GM18505 (cell line): ENCODE data around the gene SIK1.
"Not testable (repeated sequence)": the region's sequence is repeated elsewhere in the genome, so short reads cannot be mapped to it uniquely, and the experiment has no call there.

Experiments
- ATAC-seq: cut with Tn5 transposase; IDR thresholded peaks from one replicate; pipeline ENCODE4 v1.9.1; 2021; ENCODE audit not compliant: unreplicated experiment
- POLR2A ChIP-seq: IDR thresholded peaks from 4 replicates; pipeline ENCODE4 v1.6.1; 2011; ENCODE audit warnings: borderline replicate concordance; ENCODE audit not compliant: insufficient read depth, insufficient read length; ENCODE audit errors: extremely low read depth

Gene SIK1

DNA sequence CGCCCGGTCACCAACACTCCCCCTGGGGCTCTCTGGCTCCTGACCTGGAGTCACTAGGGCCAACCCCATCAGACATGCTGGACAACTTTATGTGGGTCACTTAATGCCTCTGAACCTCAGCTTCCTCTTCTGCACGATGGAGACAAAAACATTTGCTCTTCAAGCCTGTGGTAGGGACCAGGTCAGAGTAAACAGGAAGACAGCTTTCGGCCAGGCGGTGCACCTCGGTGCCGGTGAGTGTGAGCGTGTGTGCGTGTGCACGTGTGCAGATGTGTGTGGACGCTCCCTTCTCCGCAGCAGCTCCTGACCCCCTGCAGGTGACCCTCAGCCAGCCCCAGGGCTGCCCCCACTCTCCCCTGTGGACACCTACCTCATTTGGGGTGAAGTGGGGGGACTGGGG lies 28.4 kb downstream of the SIK1 start:
- ATAC-seq, result not testable (repeated sequence)

DNA sequence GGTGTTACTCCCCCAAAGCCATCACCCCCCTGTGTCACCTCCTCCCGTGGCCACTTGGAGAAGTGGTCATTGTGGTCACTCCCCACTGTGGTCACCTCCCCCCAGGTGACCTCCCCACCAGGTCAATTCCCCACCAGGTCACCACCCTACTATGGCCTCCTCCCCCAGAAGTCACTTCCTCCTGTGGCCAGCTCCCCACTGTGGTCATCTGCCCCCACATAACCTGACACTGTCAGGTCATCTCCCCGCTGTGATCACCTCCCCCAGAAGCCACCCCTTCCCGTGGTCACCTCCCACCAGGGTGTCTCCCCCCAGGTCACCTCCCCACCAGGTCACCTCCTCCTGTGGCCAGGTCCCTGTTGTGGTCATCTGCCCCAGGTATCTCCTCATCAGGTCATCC lies 28.9 kb downstream of the SIK1 start:
- ATAC-seq, result not testable (repeated sequence)

DNA sequence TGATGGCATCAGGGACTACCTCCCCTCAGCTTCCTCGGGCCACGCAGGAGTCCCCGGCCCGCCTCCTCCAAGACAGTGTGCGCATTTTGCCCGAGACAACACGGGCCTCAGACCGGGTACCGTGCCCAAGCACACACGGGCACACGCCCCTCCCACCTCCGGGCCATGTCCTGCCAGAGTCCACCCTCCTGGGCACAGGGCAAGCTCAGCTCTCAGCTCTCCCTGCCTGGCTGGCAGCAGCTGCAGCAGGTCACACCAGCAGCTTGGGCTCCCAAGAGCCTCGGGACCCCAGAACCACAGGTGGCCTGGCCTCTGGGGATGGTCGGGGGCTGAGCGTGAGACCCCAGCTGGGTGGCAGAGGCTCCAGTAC lies 29.5 kb downstream of the SIK1 start:
- ATAC-seq, result not testable (repeated sequence)

DNA sequence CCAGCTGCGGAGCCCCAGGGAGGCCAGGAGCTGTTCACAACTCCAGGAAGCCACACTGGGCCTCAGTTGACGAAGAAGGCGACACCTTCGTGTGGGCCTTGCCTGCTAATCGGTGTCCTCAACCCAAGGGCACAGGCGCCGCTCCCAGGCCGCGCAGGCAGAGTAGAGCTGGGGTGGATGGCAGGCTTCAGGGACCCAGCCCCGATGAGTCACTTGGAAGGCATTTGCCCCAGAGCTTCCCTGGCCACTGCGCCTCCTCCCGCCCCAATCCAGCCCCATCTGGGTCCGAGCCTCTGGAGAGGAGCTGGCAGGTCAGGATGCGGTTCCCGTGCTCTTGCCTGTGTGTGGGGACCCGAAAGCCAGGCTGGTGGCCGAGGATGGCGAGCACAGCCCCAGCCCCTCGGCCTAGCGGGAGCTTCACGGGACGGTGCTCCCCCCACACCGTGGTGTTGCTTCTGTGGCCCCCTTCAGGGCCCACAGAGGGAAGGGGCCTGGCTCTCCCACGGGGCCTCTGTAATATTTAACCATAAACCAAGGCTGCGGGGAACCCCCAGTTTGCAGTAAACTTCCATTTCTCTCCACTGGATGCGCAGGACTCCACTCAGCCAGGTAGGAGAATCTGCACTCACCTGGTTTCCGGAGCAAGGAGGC lies 30.0 kb downstream of the SIK1 start:
- ATAC-seq, result not testable (repeated sequence)

DNA sequence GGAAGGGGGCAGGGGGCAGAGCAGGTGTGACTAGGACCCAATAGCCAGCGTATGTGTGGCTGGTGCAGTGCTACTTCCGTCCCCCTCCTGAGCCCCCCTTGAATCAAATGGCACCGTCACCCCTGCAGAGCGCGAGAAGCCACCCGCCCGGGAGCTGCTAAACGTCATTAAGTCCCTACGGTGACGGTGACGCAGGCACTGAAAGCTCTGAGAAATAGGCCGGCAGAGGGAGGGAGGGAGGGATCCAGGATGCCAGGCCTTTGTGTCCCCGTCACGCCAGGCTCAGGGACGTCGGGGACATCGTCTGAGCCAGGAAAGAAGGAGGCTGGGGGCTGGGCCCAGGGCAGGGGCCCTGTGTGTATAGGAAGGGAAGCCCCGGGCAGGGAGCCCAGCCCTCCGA lies 43.6 kb downstream of the SIK1 start:
- ATAC-seq, result not testable (repeated sequence)

DNA sequence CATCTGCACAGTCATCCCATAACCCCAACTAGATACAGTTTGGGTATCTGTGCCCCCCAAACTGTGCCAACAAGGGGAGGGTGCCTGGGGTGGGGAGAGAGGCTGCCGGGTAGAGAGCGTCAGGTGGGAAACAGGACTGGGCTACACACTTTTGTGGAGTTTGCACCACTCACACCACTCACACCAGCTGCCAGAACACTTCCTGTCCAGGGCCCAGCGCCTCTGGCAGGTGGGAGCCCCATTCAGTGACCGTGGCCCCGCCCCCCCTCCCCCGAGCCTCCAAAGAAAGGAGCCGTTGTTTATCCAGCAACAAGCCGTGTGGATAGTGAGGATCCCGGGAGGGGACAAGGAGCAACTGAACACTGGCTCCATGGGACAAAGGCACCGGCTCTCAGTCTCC lies 44.0 kb downstream of the SIK1 start:
- not testable (repeated sequence) for ATAC-seq

DNA sequence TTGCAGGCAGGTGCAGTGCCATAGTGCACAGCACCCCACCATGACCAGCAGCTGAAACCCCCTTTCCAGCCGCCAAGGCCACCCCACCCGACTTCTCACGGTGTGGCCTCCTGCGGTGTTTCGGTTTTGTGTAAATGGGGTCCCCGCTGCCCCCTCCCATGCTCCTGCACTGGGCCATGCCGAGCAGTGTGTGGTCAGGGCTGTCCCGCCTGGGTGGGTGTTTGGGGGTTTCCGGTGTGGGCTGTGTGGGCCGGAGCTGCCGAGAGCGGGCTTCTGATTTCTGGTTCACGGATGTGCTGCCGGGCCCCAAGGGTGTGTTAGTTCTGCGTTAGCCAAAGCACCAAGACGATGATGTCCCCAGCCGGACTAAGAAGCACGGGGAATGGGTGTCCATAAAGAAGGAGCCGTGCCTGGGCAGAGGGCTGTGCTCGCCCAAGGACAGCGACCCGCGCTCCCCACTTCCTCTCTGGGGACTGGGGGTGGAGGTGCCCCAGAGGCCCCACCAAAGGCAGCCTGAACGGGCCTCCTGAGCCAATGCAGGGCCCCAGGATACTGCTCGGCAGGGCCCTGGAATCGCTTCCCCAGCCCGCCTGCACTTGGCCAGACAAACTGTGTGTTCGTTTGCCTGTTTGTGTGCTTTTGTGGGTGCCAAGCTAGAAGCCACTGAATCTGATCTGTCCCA lies 45.9 kb downstream of the SIK1 start:
- not testable (repeated sequence) for ATAC-seq

DNA sequence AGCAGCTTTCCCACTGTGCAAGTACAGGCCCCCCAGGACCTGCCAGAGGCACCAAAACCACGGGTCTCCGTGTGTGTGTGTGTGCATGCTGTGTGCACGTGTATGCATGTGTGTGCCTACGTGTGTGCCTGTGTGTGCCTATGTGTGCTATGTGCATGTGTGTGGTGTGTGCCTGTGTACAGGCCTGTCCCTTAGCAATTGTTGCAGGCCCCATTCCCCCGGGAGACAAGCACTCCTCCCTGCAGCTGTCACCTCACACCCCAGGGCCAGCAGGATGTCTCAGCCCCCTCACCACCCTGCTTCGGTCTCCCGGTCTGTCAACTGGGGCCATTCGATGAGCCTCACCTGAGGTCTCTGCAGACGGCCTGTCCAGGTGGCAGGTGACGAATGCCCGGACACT lies 46.6 kb downstream of the SIK1 start:
- ATAC-seq, result not testable (repeated sequence)

DNA sequence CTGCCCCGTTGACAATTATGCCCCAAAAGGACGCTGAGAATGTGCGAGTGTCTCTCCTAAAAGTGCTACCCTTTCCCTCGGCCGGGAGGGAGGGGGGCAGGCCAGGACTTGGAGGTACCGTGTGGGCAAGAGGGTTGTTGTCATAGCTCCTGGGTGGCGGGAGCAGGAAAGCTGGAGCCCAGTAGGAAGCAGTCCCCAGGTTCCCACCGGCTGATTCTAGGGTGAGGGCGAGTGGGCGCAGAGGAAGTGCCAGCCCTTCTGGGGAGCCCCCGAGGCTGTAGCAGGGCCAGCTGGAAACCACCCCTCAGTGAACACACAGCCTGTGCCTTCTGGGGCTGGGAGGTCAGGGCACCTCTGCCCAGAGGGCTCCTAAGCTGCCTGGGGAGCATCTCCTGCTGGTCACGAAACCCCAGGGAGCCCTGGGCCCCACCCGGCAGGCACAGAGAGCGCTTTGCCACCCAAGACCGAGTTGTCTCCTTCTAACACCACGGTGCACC lies 47.3 kb downstream of the SIK1 start:
- not testable (repeated sequence) for ATAC-seq

DNA sequence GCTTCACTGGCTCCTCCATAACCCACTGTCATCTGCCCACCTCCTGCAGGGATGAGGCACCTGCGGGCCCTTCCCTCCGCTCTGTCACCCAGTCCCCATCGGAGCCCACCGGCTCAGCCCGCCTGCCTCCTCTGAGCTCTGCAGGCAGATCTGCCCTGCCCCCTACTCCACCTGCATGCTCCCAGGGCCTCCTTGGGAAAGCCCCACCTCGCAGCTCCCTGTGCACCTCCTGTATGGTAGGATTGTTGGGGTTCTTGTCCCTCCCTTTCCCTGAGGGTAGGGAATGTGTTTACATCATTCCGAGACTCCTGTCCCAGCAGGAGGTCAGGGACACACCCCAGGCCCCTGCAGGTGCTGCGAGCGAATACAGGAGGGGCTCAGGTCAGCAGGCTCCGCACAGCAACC lies 50.5 kb downstream of the SIK1 start:
- no peak for ATAC-seq
- TF ChIP-seq POLR2A, result no peak

DNA sequence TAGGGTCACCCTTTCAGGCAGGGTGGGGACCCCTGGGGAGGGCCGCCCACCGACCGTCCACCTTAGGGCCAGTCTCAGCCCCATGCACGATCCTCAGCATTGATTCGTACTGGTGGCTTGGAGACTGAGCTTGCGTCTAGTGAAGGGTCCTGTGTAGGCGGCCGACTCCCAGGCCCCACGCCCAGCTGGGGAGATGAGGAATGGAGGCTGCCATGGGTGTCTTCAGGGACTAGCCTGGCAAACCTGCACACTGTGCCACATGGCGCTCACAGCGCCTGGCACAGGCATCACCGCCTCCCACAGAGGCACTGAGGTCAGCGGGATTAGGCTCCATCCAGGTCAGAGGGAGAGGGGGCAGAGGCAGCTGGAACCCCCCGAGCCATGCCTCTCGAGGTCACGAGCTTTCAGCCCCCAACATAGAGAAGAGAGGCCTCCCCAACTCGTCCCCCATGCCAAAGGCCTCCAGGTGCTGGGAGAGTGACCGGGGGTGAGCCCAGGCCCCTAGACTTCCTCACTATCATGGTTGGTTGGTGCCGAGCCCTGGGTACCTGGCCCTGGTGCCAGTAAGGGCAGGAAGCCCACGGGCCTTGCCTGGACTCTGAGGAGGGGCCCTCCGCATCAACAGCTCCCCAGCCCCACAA lies 51.0 kb downstream of the SIK1 start:
- ATAC-seq, result no peak
- no peak for TF ChIP-seq POLR2A

DNA sequence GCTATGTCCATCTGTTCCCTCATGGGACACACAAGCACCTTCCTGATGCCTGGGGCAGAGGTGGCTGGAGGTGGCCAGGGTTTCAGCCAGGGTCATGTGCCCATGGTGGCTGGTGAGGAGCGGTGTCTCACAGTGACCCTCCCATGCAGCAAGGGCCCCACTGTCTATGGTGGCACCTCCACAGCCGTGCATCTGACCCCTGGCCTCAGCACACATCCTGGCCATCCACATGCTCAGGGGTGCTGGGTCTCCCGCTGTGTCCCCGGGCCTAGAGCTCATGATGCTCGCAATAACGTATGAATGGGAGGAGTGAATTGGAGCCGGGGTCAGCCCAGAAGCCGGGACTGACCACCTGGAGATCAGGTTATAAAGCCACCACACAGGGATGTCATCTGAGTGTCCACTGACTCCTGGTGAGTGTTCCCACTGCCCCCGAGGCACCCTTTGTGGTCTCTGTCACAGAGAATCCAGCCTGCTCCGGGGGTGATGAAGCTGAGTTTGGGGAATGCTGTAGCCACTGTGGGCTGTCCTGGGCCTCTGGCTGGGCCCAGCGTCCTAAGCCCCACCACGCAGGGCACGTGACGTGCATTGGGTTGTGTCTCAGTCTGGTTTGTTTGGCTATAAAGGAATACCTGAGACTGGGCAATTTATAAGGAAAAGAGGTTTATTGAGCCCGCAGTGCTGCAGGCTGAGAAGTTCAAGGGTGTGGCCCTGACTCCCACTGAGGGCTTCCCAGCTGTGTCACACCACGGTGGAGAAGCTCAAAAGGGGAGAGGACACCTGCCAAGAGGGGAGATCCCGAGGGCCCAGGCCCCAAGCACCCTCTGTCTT lies 51.7 kb downstream of the SIK1 start:
- TF ChIP-seq POLR2A, result no peak
- ATAC-seq, result no peak

DNA sequence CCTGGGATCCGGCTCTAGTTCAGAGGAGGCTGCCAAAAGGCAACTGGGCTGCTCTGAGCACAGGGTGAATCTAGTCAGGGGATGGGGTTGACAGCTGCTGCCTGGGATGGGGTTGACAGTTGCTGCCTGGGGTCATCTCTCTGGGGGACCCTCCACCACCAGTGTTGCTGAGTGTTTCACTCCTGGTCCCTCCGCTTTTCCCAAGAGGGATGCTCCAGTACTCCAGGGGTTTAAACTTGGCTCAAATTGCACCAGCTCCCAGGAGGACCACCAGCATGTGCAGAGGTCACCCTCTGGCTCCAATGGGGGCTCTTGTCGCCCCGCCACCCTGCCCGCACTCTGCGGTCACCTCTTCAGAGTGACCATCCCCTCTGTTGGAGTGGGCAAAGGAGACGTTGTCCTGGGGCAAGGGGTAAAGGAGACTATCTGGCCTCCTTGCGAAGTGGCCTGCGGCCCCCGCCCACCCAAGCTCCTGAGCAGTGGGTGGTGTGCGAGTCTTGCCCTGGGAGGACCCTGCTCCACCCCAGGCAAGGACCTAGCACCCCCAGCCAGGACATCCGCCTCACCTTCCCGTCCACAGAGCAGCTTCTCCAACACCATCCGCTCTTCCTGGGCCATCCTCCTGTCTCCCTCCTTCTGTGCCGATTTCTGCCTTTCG lies 52.6 kb downstream of the SIK1 start:
- TF ChIP-seq POLR2A, result no peak
- ATAC-seq, result no peak
